Dendritic cell treated with granulocyte-macrophage colony-stimulating factor and Interleukin-4, amounts not matched to agents 40 ng/mL and 50 ng/mL, for 4 days (primary cell): Measurements from ENCODE around the gene KPNA1.
A peak's percentile ranks its signal among the peaks of the same experiment; 100 is the strongest.

Experiments used
- H3K27ac Mint-ChIP-seq: one replicate; pipeline ENCODE4 v1.8.0; 2022; ENCODE audit warnings: mild to moderate bottlenecking, mixed read lengths
- H3K27me3 Mint-ChIP-seq: one replicate; pipeline ENCODE4 v1.8.0; 2022; ENCODE audit warnings: mild to moderate bottlenecking, mixed read lengths
- H3K36me3 Mint-ChIP-seq: one replicate; pipeline ENCODE4 v1.8.0; 2022; ENCODE audit warnings: low read depth, mixed read lengths
- H3K4me1 Mint-ChIP-seq: one replicate; pipeline ENCODE4 v1.8.0; 2022; ENCODE audit warnings: low read depth, mixed read lengths
- H3K4me3 Mint-ChIP-seq: one replicate; pipeline ENCODE4 v1.8.0; 2022; ENCODE audit warnings: mild to moderate bottlenecking, moderate library complexity, mixed read lengths
- H3K9me3 Mint-ChIP-seq: one replicate; pipeline ENCODE4 v1.8.0; 2022; ENCODE audit warnings: mixed read lengths
- intact Hi-C: fragments of 100-400 bp; cut with micrococcal nuclease; formaldehyde crosslinking; loops from one replicate; pipeline ENCODE4 v1.15.0; 2022

The KPNA1 gene

DNA sequence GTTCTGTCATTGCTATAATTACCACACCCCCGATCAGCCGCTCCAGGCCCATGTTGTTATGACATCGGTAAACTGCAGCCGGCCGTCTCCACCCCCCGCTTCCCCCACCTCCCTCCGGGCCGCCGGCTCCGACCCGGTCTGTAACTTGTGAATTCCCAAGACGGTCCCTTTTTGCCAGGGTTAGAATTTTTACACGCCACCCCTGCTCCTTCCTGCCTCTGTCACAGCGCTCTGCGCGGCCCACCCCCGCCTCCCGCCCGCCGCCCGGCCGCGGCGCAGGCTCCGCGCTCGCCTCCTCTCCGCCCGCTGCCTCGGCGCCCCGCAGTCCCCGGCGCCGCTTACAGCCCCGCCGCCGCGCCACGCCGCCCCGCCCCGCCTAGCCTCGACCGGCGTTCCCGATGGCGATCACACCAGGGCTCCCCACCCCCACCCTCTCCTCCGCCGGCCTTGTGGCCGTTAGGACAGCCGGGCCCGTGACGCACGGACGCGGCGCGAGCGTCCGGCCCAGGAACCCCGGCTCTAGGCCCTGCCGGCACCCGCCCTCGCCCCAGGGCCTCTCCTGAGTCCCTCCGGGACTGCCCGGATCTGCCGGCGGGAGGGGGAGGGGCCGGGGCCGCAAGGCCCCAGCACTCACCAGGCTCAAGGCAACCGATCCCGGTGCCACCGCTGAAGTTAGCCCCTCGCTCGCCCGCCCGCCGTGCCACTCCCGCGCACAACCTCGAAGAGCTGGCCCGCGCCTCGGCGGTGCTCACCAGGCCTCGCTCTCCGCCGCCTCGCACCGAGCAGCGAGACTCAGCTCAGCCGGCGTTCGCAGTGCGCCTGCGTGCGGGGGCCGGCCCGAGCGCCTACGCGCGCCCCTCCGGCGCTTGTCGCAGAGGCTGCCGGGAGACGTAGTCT lies at the start of gene KPNA1:
TSS of gene KPNA1 (minus strand) at position 817 of the 897 bp plus-strand sequence. CDS start 18,374 bp downstream, outside the sequence.
- Mint-ChIP-seq H3K27ac (peak within 1 kb of the TSS; percentile 82), H3K4me1 (peaks cover 40% of the 10 kb centered on the region), H3K36me3 (peaks cover 17% of the 10 kb centered on the region), H3K27me3 (no peaks in the 10 kb centered on the region), H3K4me3 (peak within 1 kb of the TSS; percentile 84), H3K9me3 (peaks cover 8% of the 10 kb centered on the region)
- intact Hi-C loops = loop anchor here (2.0 to 10.0 kb wide), 4 partner anchors 50 to 168 kb away; partner anchors contain the start of genes DTX3L, FAM162A, MIX23 and PARP14

DNA sequence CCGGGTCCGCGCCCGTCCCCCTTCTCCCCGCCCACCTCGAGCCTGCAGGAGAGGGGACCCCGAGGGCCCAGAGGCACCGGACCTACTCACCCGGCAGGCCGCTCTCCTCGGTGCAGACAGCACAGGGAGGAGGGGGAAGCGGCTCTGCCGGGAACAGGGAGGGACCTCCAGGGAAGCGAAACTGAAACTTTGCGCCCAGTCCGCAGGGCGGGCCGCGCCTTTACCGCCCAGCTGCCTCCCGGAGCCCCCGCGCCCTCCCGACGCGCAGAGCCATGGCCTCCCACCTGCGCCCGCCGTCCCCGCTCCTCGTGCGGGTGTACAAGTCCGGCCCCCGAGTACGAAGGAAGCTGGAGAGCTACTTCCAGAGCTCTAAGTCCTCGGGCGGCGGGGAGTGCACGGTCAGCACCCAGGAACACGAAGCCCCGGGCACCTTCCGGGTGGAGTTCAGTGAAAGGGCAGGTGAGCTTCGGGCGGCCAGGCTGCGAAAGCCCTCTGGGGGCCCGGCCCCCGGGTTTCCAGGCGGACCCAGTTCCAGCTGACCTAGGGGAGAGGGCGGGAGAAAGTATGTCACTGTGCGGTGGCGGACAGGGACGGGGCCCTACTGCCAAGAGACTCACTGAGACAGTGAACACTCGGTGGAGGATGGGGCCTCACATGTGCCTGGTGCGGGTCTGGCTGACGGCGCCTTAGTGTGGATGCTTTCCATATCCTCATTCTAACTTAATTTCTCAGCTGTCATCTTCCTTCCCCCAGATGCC lies 49.6 kb upstream of the KPNA1 start, which contains the start of the genes DTX3L and PARP9:
TSS of gene DTX3L (plus strand) at position 184 of the 758 bp plus-strand sequence. CDS start at position 273, 89 bp downstream.
TSS of gene PARP9 (minus strand) at position 146 of the 758 bp plus-strand sequence. CDS start 4,680 bp downstream, outside the sequence.
- H3K4me1 Mint-ChIP-seq = peaks cover 86% of the 10 kb centered on the region
- peak within 1 kb of the TSS; percentile 87 for H3K4me3 Mint-ChIP-seq
- H3K27ac Mint-ChIP-seq = peak within 1 kb of the TSS; percentile 97
- peaks cover 80% of the 10 kb centered on the region for H3K36me3 Mint-ChIP-seq
- intact Hi-C loops = loop anchor here (1.0 to 10.0 kb wide), 3 partner anchors 50 to 260 kb away; partner anchors contain the start of genes KPNA1 and PARP14
- no peaks in the 10 kb centered on the region for H3K9me3 Mint-ChIP-seq
- no peaks in the 10 kb centered on the region for H3K27me3 Mint-ChIP-seq

DNA sequence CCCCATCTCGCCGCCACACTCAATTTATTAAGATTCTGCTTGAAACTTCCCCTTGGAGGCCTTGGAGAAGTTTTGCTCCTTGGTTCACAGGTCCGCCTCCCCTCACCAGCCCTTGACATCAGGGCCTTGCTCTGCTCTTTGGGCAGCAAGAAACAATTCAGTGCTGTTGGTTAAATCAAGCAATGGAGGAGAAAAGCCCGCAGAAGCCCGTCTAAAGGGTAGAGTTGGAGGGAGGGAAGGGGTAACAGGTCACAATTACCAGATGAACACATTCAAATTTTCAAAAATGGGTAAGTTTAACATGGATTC lies 48.9 kb upstream of the KPNA1 start:
- Mint-ChIP-seq H3K27me3 (no peaks in the 10 kb centered on the region), H3K4me1 (peaks cover 80% of the 10 kb centered on the region), H3K27ac (peak overlapping the region; percentile 97), H3K36me3 (peaks cover 80% of the 10 kb centered on the region), H3K9me3 (no peaks in the 10 kb centered on the region), H3K4me3 (peak overlapping the region; percentile 87)
- intact Hi-C loops = loop anchor here (1.0 to 10.0 kb wide), 3 partner anchors 49 to 261 kb away; partner anchors contain the start of genes KPNA1 and PARP14

DNA sequence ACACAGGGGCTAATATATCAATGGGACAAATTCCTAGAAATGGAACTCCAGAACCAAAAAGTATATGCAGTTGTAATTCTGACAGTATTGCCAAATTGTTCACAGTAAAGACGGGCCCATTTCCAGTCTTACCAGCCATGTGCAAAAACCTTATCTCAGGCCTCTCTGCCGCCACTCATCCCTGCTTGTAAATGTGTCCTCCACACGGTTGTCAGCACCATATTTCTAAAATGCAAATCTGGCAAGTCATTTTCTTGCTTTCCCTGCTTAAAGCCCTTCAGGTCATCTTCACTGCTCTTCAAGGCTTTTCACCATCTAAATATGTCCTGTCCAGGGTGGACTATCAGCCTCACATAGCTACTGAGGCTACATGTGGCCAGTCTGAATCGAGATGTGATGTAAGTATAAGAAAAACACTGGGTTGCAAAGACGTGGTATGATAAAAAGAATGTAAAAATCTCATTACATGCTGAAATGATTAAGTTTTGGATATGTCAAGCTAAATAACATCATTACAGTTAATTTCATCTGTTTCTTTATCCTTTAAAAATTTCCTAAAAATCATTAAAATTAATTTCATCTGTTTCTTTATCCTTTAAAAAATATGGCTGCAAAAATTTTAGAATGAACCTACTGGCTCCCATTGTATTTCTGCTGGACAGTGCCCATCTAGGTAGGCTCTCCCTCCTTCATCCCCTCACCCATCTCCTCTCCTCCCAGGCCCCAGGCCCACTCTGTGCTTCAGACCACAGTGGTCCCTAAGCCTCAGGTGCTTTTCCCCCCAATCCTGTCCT lies 48.4 kb upstream of the KPNA1 start:
- H3K4me1 Mint-ChIP-seq = peaks cover 74% of the 10 kb centered on the region
- peak overlapping the region; percentile 97 for H3K27ac Mint-ChIP-seq
- peaks cover 80% of the 10 kb centered on the region for H3K36me3 Mint-ChIP-seq
- intact Hi-C loops = loop anchor here (10.0 kb wide), 1 partner anchor 262 kb away; no protein-coding TSS in a partner anchor
- H3K27me3 Mint-ChIP-seq = no peaks in the 10 kb centered on the region
- peak overlapping the region; percentile 87 for H3K4me3 Mint-ChIP-seq
- H3K9me3 Mint-ChIP-seq = no peaks in the 10 kb centered on the region

DNA sequence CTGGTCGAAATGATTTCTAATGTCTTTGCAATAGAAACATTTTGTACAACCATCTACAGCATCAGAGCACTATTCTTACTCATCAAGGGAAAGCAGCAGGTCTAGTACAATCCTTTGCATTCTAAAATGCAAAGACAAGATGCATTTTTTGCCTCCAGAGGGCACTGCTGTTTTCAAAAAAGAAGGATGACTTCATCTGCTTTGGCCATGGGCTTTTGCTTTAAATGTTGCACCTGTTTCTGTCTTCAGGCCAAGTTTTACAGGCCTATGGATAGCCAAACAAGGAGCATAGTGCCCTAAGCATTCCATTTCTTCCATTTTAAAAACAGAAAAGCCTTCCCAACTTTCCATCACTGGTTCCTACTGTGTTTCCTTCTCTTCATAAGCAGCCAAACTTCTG lies 45.9 kb upstream of the KPNA1 start:
- Mint-ChIP-seq H3K27me3 (no peaks in the 10 kb centered on the region), H3K4me3 (no peak overlapping the region), H3K36me3 (peaks cover 80% of the 10 kb centered on the region), H3K9me3 (no peaks in the 10 kb centered on the region), H3K27ac (no peak overlapping the region), H3K4me1 (peaks cover 51% of the 10 kb centered on the region)
- intact Hi-C loops = loop anchor here (1.0 to 10.0 kb wide), 2 partner anchors 119 to 264 kb away; no protein-coding TSS in a partner anchor

DNA sequence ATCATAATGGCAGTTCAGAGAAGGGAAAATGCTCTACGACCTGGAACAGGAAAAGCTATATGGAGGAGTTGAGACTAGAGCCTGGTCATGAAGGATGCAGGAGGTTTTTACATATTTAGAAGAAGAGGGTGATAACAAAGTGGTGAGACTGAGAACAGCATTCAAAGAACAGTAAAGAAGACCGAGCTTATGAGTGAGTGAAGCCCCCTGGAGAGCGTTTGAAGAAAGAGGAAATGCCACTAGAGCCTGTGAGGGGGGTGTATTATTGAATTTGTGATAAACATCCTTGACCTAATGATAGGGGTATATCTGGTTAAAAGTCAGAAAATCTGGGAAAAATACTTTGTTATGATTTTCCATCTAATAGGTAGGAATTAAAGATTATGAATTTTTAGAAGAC lies 45.2 kb upstream of the KPNA1 start:
- no peaks in the 10 kb centered on the region for H3K27me3 Mint-ChIP-seq
- no peak overlapping the region for H3K4me3 Mint-ChIP-seq
- no peak overlapping the region for H3K27ac Mint-ChIP-seq
- H3K9me3 Mint-ChIP-seq = no peaks in the 10 kb centered on the region
- H3K36me3 Mint-ChIP-seq = peaks cover 80% of the 10 kb centered on the region
- H3K4me1 Mint-ChIP-seq = peaks cover 43% of the 10 kb centered on the region
- intact Hi-C loops = loop anchor here (1.0 to 10.0 kb wide), 3 partner anchors 119 to 315 kb away; no protein-coding TSS in a partner anchor

DNA sequence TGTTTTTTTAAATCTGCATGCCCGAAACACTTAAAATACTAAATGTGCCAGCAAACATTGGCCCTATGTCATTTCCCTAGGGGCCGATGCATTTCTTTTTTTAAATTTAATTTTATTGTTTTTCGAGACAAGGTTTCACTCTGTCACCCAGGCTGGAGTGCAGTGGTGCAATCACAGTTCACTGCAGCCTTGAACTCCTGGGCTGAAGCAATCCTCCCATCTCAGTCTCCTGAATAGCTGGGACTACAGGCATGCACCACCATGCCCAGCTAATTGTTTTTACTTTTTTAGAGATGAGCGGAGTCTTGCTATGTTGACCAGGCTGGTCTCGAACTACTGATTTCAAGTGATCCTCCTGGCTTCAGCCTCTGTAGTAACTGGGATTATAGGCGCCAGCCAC lies 43.9 kb upstream of the KPNA1 start:
- Mint-ChIP-seq H3K4me1 (peaks cover 44% of the 10 kb centered on the region), H3K9me3 (no peaks in the 10 kb centered on the region), H3K36me3 (peaks cover 80% of the 10 kb centered on the region), H3K27me3 (no peaks in the 10 kb centered on the region), H3K27ac (no peak overlapping the region), H3K4me3 (no peak overlapping the region)
- intact Hi-C loops = loop anchor here (10.0 kb wide), 1 partner anchor 316 kb away; no protein-coding TSS in a partner anchor

DNA sequence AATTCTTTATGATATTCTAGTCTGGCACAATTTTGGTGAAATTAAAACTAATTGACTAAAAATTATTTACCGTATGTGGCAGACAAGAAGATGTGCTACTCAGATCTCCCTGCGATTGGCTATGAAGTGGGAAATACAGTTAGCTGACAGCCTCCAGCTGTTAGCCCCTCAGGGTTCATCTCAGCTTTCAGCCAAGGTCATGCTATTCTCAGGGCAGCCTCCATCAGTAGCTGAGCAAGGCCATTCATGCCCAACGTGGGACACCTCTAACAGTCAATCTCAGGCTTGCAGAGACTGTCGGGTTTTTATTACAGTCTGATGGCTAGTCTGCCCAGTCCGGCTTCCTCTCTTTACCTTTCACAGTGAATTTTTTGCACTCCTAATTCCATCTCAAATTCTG lies 42.6 kb upstream of the KPNA1 start:
- H3K27me3 Mint-ChIP-seq = no peaks in the 10 kb centered on the region
- no peaks in the 10 kb centered on the region for H3K9me3 Mint-ChIP-seq
- H3K4me1 Mint-ChIP-seq = peaks cover 32% of the 10 kb centered on the region
- intact Hi-C loops = loop anchor here (10.0 kb wide), 1 partner anchor 317 kb away; no protein-coding TSS in a partner anchor
- peaks cover 88% of the 10 kb centered on the region for H3K36me3 Mint-ChIP-seq
- H3K27ac Mint-ChIP-seq = no peak overlapping the region
- no peak overlapping the region for H3K4me3 Mint-ChIP-seq

DNA sequence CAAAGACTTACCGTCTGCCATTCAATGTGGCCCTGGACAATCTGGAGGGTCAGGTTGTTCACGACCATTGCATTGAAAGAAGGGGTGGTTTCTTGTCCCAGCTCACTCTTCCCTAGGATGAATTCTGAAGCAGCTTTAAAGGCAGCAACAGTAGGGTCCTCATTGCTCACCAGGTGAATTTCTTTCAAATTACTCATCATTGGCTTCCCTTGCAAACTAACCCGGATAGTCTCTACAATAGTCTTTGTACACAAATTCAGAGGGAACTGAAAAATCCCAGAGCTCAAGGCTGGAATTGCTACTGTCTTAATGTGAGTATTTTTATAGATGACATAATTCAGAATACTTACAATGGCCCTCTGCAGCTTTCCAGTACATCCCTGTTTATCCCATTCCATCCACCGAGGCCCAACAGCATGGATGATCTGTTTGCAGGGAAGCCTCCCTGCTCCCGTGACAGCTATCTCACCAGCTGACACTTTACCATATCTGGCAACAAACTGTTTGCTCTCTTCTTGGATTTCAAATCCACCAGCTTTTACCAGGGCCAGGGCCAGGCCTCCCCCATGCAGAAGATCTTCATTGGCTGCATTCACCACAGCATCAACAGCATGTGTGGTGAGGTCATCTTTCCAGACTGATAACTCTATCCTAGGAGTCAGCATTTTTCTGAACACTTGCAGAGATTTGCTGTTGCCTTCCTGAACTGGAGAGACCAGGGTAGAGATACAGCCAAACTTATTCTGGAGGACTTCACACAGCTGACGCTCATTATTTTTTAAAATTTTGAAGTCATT lies 40.7 kb upstream of the KPNA1 start:
- intact Hi-C loops = loop anchor here (10.0 kb wide), 1 partner anchor 319 kb away; no protein-coding TSS in a partner anchor
- no peak overlapping the region for H3K27ac Mint-ChIP-seq
- H3K36me3 Mint-ChIP-seq = peaks cover 99% of the 10 kb centered on the region
- H3K4me1 Mint-ChIP-seq = peaks cover 13% of the 10 kb centered on the region
- no peak overlapping the region for H3K4me3 Mint-ChIP-seq
- H3K27me3 Mint-ChIP-seq = no peaks in the 10 kb centered on the region
- H3K9me3 Mint-ChIP-seq = no peaks in the 10 kb centered on the region

DNA sequence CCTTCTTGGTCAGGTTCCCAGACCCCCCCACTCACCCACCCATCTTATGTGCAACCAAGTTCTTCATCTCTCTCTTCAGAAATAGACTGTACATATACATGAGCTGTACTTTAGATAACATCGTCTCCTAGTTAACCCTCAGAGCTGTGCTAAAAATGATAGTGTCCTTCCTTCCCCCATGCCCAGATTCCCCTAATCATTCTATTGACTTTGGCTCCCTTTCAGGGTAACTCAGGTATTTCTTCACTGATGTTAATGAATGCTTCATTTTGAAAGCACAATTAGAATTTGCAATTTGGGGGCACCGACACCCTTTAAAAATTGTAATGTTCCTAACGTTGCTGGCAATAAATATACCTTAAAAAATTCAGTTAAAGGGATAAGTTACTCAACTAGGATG lies 38.4 kb upstream of the KPNA1 start:
- Mint-ChIP-seq H3K27me3 (no peaks in the 10 kb centered on the region), H3K4me3 (no peak overlapping the region), H3K4me1 (peaks cover 6% of the 10 kb centered on the region), H3K36me3 (peaks cover 99% of the 10 kb centered on the region), H3K27ac (no peak overlapping the region), H3K9me3 (no peaks in the 10 kb centered on the region)
- intact Hi-C loops = loop anchor here (10.0 kb wide), 1 partner anchor 322 kb away; no protein-coding TSS in a partner anchor

DNA sequence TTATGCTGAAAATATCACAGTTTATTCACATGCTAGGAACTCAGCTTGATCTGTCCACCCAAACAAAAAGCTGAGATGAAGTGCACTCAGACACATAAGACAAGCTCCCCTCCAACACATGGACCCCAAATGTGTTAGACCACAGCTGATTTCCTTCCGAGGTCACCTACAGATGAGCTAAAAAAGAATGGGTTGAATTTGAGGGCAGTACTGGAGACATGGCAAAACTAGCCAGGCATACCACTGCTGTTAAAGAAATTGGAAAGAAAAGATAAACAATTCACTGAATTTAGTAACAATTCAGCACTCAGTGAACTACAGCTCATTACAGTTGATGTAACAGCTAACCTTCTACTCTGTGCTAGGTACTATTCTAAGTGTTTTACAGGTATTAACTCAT lies 33.9 kb upstream of the KPNA1 start:
- Mint-ChIP-seq H3K27ac (no peak overlapping the region), H3K36me3 (peaks cover 97% of the 10 kb centered on the region), H3K4me3 (no peak overlapping the region), H3K9me3 (no peaks in the 10 kb centered on the region), H3K4me1 (no peaks in the 10 kb centered on the region), H3K27me3 (no peaks in the 10 kb centered on the region)
- intact Hi-C loops = no loop called here

DNA sequence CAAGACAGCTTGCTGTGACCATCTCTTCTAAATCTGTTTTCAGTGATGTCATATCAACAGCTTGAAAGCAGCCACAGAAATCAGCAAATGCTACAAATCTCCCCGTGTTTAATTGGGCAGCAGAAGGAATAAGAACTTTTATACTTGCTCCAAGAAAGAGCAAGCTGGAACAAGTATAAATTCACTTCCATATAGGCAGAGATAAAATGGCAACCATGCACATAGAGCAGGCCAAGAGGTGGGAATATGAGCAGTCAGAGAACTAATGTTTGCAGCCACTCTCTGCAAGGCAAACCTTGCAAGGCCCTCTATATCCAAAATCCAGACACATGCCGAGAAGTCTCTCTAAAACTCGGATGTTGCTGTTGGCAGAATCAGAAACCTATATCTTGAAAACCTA lies 33.3 kb upstream of the KPNA1 start:
- Mint-ChIP-seq H3K36me3 (peaks cover 97% of the 10 kb centered on the region), H3K4me3 (no peak overlapping the region), H3K27me3 (no peaks in the 10 kb centered on the region), H3K9me3 (no peaks in the 10 kb centered on the region), H3K4me1 (no peaks in the 10 kb centered on the region), H3K27ac (no peak overlapping the region)
- intact Hi-C loops = no loop called here
